LoVo (cell line): Measurements from ENCODE around the gene APOBEC3G.
"Not testable (repeated sequence)": the region's sequence is repeated elsewhere in the genome, so short reads cannot be mapped to it uniquely, and the experiment has no call there.

ENCODE experiments used
- DNase-seq: peaks from one replicate; pipeline ENCODE4 v3.0.0-alpha.2; 2016; ENCODE audit warnings: low spot score

APOBEC3G gene

DNA sequence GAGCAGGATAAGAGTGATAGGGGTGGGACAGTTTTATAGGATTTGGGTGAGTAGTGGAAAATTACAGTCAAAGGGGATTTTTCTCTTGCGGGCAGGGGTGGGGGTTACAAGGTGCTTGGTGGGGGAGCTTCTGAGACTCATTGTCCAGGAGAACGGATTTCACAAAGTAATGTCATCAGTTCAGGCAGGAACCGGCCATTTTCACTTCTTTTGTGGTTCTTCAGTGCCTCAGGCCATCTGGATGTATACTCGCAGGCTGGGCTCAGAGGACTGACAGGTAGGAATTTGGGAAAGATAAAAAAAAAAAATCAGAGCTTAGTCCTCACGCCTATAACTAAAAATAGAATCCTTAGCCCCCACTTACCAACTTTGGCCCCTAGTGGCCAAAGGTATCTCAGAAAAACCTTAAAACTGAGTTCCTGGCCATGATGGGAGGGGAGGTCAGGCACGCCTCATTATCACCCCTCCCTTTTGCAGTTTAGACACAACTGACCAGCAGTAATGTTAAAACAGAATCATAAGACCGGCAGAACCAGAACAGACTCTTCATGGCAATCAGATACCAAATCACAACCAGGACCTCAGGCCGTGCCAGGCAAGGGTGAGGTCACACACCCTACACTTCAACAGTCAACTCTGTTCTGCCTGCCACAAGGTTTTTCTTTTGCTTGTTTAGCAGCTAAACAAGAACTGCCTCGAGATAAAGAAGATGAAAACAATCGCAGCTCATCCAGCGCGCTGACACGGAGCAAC lies 8.9 kb upstream of the APOBEC3G start:
- no peak for DNase-seq

- DNase-seq: no peak
These were observed 6.9 kb upstream of the APOBEC3G start for GRCh38 chr22:39070186-39070585.

GRCh38 chr22:39072581-39072981 lies 4.5 kb upstream of the APOBEC3G start:
- DNase-seq: not testable (repeated sequence)

DNA sequence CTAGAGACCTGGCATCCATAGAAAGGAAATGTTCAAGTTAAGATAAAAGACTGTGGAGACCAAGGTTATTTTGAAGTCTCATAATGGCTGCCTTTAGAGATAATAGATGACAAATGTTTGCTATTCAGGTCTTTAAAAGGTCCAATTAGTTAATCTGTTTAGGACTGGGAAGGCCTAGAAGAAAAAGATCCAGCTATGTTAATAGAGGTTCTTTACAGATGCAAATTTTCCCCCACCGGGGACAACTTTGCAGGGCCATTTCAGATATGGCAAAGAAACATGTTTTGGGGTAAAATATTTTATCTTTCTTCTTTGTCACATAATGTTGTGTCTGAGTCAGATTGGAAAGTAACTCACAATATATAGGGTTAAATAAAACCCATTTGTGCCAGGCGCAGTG lies 3.1 kb upstream of the APOBEC3G start:
- no peak for DNase-seq

DNA sequence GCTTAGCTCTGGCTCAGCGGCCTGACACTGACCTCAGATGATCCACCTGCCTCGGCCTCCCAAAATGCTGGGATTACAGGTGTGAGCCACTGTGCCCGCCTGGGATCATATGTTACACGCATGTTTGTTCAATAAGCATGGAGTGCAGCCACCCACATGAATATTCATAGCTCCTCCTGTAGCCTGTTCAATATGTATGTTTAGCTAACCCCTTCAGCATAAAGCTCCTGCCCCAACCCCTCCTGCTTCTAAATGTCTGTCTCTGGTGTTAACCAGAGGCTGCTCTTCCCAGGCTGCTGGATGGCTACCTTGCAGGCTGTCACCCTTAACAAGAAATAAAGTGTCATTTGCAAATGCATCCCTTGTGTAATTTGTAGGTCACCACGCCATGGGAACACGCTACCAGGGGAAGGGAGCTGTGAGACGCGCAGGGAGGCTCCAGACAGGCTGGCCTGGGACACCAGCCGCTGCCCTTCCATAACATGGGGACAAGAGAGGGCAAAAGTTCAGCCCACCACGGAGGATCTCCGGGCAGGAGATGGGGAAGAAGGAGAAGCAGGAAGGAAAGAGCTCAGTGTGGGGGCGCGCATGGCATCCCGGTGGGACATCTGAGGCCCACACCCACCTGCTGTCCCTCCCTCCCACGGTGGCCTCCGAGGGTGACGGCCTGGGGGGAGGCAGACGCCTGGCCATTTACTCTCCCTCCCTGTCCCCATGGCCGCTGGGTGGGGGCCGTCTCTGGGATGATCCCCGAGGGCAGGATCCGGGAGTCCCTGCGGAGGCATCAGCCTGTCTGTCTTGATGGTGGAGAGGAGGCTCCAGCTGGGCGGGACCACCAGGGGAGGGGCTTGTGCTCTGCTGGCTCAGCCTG lies 685 bp upstream of the APOBEC3G start:
- DNase-seq: not testable (repeated sequence)

DNA sequence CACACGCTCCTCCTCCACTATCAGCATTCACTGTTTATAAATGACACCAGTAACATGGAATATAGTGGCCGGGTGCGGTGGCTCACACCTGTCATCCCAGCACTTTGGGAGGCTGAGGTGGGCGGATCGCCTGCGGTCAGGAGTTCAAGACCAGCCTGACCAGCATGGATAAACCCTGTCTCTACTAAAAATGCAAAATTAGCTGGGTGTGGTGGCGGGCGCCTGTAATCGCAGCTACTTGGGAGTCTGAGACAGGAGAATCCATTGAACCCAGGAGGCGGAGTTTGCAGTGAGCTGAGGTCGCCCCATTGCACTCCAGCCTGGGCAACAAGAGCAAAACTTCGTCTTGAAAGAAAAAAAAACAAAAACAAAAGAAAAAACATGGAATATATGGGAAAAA lies 837 bp downstream of the APOBEC3G start:
- not testable (repeated sequence) for DNase-seq

GRCh38 chr22:39078329-39078728 lies 1.3 kb downstream of the APOBEC3G start:
- DNase-seq: no peak

GRCh38 chr22:39079054-39079637 lies 2.1 kb downstream of the APOBEC3G start:
- not testable (repeated sequence) for DNase-seq

DNA sequence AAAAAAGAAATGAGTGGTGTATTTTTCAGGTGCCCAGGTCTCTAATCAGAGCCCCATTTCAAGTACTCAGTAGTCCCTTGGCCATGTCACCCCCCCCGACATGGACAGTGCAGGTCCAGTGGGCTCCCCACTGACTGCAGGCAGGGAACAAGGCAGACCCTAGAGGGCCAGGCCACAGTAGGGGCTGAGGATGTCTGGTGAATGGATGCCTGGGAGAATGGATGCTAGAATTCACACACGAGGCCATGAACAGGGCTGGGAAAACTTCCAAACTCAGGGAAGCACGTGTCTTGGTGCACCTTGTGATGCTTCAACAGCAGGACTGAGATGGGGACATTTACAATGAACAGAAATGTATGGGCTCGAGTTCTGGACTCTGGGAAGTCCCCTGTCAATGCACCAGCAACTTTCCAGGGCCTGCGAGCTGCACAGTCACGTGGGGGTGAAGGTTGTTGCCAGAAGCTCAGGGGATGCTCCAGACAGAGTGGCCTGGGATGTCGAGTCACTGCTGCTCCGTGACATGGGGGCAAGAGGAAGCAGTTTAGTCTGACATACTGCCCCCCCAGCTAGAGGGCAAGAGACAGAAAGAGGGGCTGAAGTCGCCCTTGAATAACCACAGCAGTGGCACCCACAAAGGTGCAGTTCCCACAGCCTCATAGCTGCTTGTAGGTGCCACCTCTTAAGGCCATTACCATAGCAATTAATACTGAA lies 3.1 kb downstream of the APOBEC3G start:
- DNase-seq: no peak

GRCh38 chr22:39081016-39081415 lies 3.9 kb downstream of the APOBEC3G start:
- DNase-seq: no peak

- no peak for DNase-seq
These were observed 4.5 kb downstream of the APOBEC3G start for GRCh38 chr22:39081598-39081997.

DNA sequence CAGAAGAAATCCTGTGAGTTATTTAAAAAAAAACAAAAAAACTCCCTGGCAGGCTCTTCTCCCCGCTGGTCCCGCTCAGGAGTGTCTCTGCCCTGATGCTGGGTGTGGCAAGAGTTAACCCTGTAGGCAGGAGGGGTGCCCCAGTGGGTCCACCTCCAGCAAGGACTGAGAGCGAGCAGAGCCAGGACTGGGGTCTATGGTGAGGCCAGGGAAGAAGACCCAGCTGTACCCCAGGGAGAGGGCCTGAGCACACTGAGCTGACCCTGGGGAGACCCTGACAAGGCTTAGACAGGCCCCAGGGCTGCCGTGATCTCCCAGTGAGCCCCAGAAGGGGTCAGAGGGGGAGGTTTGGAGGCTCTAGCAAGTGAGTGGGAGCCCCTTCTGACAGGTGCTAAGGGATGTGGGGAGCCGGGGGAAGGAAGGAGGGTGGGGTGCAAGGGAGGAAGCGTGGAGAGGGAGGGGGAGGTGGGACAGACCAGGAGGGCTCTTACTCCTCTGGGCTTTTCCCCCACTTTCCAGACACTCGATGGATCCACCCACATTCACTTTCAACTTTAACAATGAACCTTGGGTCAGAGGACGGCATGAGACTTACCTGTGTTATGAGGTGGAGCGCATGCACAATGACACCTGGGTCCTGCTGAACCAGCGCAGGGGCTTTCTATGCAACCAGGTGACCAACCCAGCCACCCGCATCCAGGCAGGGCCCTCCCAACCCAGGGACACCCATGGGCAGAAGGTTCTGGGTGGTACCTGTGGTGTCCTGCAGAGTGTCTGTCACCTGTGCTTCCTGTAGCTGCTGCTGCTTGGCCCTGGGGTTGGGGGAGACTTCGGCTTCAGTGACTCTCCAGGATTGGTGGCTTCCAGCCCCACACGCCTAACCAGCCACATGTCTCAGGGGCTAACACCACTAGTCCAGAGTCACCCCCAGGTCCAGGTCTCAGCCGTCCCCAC lies 6.4 kb downstream of the APOBEC3G start:
- DNase-seq: no peak

DNA sequence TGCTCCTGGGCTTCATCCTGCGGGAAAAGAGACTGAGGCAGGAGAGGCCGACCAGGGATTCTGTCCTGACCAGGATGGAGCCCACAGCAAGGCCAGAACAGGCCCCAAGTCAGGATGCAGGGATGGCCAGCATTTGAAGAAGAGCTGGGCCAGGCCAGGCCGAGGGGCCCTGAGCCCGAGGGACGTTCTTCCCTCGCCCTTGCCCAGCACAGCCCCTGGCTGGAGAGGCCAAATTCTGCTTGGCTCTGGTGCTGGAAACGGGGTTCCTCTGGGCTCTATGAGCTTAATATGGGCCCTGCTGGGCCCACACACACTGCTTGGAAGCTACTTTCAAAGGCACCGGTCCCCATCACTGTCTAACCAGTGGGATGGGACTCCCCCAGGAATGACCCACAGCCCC lies 7.6 kb downstream of the APOBEC3G start:
- DNase-seq: no peak

DNA sequence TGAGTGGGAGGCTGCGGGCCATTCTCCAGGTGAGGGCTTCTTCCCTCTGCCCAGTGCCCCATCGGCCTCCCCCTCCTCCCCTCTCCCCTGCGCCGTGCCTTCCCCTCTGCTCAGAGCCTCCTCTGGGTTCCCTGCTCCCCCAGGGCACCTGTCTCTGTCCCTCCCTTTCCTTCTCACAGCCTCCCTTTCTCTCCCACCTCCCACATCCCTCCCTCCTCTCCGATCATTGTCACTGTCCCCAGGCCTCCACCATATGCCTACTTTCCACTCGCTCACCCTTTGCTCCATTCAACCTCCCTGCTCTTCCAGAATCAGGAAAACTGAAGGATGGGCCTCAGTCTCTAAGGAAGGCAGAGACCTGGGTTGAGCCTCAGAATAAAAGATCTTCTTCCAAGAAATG lies 10.0 kb downstream of the APOBEC3G start:
- DNase-seq: no peak

GRCh38 chr22:39087881-39088684 lies 11.0 kb downstream of the APOBEC3G start:
- DNase-seq: no peak

GRCh38 chr22:39088685-39089032 lies 11.6 kb downstream of the APOBEC3G start:
- DNase-seq: no peak

- no peak for DNase-seq
These were observed 12.9 kb downstream of the APOBEC3G start for GRCh38 chr22:39089928-39090327.

DNA sequence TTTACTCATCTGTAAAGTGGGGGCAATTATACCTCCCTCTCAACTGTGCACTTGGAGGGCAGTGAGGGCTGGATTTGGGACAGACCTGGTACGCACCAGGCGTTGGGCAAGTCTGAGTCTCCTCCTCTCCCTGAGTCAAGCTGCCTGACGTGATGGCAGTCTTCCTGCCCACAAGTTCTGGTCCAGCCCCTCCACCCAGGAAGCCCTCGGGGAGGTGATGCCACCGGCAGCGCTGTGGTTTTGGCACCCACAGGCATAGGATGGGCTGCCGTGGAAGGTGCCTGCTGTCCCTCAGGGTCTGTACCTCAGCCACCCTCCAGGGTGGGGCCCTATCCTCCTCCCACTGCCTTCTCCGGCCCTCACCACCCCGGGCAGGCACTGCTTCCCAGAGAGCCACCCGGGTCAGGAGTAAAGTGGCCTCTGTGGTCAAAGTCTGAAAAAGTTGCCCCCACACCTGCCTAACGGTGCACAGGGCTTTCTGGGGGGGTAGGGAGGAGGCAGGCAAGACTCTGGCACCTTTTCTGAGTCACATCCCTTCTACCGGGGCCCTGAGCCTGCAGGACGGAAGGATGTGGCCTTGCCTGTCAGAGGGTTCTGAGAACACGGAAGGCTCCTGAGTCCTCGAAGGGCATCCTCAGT lies 13.5 kb downstream of the APOBEC3G start:
- peak; percentile 13 for DNase-seq

DNA sequence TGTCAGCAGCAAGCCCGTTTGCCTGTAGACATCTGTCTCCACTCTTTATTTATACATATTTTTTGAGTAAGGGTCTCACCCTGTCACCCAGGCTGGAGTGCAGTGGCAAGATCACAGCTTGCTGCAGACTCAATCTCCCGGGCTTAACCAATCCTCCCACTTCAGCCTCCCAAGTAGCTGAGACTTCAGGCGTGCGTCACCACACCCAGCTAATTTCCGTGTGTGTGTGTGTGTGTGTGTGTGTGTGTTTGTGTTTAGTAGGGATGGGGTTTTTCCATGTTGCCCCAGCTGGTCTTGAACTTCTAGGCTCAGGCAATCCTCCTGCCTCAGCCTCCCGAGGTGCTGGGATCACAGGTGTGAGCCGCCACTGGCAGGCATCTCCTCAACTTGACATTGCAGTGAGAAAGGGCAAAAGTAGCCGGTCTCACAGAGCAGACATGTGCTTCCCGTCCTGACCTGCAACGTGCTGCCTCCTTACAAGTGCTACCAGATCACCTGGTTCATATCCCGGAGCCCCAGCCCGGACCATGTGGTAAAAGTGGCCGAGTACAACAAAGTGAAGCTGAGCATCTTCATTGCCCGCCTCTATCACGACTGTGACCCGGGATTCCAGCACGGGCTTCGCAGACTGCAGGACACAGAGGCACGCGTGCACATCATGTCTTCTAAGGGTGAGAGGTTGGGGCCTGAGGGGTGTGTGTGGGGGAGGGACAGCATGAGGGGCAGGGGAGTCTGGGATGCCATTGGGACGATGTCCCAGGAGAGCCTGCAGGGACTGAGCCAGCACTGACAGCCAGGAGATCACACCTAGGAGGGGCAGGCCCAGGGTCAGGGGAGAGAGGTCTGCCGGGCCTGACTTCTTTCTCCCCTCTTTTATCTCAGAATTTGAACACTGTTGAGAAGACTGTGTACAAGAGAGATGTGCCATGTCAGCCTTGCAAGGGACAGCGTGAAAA lies 14.3 kb downstream of the APOBEC3G start:
- no peak for DNase-seq
